C4-2B (cell line): ENCODE measurements around the gene MAPK14.

Source experiments
- CTCF ChIP-seq: fragments of 450-650 bp; conservative IDR thresholded peaks from 2 replicates; pipeline ENCODE4 v1.5.1; 2017; ENCODE audit warnings: mild to moderate bottlenecking
- ZFX ChIP-seq: fragments of 450-650 bp; IDR thresholded peaks from 2 replicates; pipeline ENCODE4 v1.6.1; 2017

GRCh38 chr6:36066817-36067216 is 39.2 kb downstream of the MAPK14 start:
- TF ChIP-seq CTCF (no peak), ZFX (no peak)
